HFF-Myc (cell line): ENCODE data around the gene GUF1.

Experiments used
- DNase-seq: peaks from one replicate; pipeline ENCODE4 v3.0.0-alpha.2; 2011; ENCODE audit warnings: low read depth; ENCODE audit errors: extremely low read depth
- H3K4me3 ChIP-seq: replicated peaks from 2 replicates; pipeline ENCODE4 v1.5.1; 2011; ENCODE audit warnings: low read depth, mild to moderate bottlenecking, control low read depth, low read length
- TF ChIP-seq, protein P1 (sequence below): IDR thresholded peaks from 2 replicates; pipeline ENCODE4 v1.5.1; 2012; ENCODE audit warnings: mild to moderate bottlenecking, low read depth, low read length, control low read depth; ENCODE audit errors: missing control alignments

GUF1 gene

GRCh38 chr4:44700427-44700826 lies 22.2 kb downstream of the GUF1 start:
- no peak for DNase-seq
- no peak overlapping the region for H3K4me3 ChIP-seq
- TF ChIP-seq, protein P1, sequence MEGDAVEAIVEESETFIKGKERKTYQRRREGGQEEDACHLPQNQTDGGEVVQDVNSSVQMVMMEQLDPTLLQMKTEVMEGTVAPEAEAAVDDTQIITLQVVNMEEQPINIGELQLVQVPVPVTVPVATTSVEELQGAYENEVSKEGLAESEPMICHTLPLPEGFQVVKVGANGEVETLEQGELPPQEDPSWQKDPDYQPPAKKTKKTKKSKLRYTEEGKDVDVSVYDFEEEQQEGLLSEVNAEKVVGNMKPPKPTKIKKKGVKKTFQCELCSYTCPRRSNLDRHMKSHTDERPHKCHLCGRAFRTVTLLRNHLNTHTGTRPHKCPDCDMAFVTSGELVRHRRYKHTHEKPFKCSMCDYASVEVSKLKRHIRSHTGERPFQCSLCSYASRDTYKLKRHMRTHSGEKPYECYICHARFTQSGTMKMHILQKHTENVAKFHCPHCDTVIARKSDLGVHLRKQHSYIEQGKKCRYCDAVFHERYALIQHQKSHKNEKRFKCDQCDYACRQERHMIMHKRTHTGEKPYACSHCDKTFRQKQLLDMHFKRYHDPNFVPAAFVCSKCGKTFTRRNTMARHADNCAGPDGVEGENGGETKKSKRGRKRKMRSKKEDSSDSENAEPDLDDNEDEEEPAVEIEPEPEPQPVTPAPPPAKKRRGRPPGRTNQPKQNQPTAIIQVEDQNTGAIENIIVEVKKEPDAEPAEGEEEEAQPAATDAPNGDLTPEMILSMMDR = no peak

- H3K4me3 ChIP-seq = no peak overlapping the region
- no peak for DNase-seq
- TF ChIP-seq, protein P1 = no peak
Measured at GRCh38 chr4:44701037-44701436, 22.8 kb downstream of the GUF1 start.

DNA sequence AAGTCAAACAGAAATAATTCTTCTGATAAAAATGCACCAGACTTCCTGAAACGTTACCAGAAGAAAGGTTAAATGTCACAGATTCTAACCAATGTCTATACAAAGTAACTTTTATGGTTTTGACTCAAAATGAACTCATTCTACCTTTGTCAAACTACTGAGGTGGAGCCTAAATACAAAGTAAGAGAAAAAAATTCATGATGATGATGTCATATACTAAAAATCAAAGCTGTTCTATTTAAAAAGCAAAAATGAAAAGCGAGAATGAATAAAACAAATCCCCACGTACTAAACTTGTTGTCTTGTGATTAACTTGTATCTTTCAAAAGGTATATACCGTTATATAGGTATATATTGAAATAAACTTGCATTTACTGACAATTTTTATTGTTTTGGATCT lies 26.5 kb downstream of the GUF1 start:
- no peak overlapping the region for H3K4me3 ChIP-seq
- TF ChIP-seq, protein P1 = no peak
- DNase-seq = no peak

DNA sequence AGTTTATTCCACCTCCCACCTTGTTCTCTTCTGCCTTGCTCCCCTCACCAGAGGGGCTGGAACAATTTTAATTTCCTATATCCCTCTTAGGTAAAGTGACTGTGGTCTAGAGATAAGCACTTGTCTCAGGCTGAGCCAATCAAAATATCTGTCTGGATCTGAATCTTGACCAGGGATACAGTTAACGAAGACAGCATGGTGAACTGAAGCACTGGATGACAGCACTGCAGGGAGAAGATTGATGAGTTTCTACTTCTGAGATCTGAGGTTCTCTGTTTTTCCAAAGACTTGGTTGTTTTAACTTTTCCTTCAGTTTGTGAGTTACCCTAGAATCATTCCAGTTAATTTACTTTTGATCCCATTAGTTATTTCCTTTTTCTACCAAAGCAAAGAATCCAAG lies 34.9 kb downstream of the GUF1 start:
- TF ChIP-seq, protein P1 = no peak
- H3K4me3 ChIP-seq = no peak overlapping the region
- DNase-seq = no peak

GRCh38 chr4:44716597-44716996 lies 38.4 kb downstream of the GUF1 start:
- no peak for DNase-seq
- TF ChIP-seq, protein P1 = no peak
- H3K4me3 ChIP-seq = no peak overlapping the region

DNA sequence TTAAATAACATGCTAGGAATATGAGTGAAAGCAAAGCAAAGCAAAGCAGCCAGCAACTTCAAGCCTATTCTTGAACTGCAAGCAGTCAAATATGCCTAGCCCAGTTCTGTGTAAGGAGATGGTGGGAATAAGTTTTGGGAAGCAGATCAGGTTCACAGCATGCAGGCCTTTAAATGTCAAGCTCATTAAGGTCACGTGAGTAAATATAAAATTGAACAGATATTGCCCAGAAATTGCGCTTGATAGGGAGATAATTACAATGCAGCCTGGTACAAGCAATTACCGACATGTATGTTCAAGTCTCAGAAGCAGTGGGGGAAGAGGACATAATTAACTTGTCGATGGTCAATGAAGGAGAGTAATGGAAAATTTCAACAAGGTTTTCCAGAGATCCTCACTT lies 42.2 kb downstream of the GUF1 start:
- H3K4me3 ChIP-seq = no peak overlapping the region
- no peak for DNase-seq
- TF ChIP-seq, protein P1 = no peak

DNA sequence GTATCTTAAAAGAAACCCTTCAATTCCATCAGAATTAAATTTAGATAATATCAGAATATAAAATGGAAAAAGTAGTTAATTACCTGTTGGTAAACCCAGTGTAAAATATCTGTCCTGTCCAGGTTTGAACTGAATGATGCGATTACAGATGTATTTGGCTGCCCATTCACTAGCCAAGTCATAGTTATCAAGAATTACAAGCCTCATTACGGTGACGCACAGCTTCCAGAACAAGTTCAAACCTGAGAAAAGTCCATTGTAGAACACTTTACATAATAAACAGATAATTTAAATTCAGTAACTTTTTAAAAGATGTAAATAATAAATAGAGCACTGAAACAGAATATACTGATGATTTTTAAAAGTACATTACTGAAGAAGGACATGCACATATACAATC lies 43.8 kb downstream of the GUF1 start:
- H3K4me3 ChIP-seq = no peak overlapping the region
- DNase-seq = no peak
- TF ChIP-seq, protein P1 = no peak
